OCI-LY7 (cell line): Measurements from ENCODE around the gene CNOT10.

ENCODE experiments used
- EZH2phosphoT487 ChIP-seq: fragments of 200-600 bp; sonication (generic); IDR thresholded peaks from 2 replicates; pipeline ENCODE4 v1.6.1; 2018; ENCODE audit warnings: low read depth, borderline replicate concordance, mild to moderate bottlenecking, mixed run types, antibody characterized with exemption, low read length, moderate library complexity, mixed read lengths
- TF ChIP-seq, protein P1 (sequence below): fragments of 200-600 bp; sonication (generic); conservative IDR thresholded peaks from 2 replicates; pipeline ENCODE4 v1.5.1; 2014; ENCODE audit warnings: mild to moderate bottlenecking, antibody characterized with exemption, low read length, moderate library complexity, mixed read lengths

DNA sequence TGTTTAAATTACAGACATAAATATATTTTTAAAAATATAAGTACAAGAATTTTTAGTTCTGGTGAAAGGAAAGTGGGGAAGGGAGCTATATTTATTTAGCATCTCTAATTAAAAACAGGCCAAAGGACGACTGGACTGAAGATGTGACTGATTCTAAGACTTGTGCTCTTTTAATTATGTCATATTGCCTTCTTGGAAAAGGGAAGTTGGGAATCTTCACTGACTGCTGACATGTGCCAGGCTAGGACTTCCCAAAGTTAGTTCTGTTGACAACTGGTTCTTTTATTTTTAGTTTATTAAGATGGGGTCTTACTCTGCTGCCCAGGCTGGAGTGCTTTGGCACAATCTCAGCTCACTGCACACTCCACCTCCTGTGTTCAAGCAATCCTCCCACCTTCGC is 13.5 kb downstream of the CNOT10 start:
- TF ChIP-seq, protein P1, sequence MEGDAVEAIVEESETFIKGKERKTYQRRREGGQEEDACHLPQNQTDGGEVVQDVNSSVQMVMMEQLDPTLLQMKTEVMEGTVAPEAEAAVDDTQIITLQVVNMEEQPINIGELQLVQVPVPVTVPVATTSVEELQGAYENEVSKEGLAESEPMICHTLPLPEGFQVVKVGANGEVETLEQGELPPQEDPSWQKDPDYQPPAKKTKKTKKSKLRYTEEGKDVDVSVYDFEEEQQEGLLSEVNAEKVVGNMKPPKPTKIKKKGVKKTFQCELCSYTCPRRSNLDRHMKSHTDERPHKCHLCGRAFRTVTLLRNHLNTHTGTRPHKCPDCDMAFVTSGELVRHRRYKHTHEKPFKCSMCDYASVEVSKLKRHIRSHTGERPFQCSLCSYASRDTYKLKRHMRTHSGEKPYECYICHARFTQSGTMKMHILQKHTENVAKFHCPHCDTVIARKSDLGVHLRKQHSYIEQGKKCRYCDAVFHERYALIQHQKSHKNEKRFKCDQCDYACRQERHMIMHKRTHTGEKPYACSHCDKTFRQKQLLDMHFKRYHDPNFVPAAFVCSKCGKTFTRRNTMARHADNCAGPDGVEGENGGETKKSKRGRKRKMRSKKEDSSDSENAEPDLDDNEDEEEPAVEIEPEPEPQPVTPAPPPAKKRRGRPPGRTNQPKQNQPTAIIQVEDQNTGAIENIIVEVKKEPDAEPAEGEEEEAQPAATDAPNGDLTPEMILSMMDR = no peak
- TF ChIP-seq EZH2phosphoT487 = no peak
